ENCODE measurements around the gene SCAMP4.

Gene SCAMP4

DNA sequence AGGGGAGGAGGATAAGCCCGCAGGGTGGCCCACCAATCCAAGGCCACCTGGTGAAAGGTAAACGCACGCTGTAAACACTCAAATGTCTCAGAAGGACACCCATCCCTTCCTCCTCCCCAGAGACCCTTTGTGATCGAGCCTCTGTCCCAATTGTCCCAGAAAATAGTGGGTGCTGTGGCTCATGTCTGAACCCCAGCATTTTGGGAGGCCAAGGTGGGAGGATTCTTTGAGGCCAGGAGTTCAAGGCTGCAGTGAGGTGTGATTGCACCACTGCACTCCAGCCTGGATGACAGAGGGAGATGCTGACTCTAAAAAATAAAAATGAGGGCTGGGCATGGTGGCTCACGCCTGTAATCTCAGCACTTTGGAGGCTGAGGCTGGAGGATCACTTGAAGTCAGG, 16.8 kb upstream of the SCAMP4 start:
- Mint-ChIP-seq H3K4me1 (peaks cover 22% of the 10 kb centered on the region), H3K9me3 (no peaks in the 10 kb centered on the region), H3K36me3 (ENCODE audit: low read depth) (no peaks in the 10 kb centered on the region), H3K27me3 (ENCODE audit: low read depth) (no peaks in the 10 kb centered on the region), H3K4me3 (no peak overlapping the region), H3K27ac (no peak overlapping the region)
- TF ChIP-seq CTCF (IDR thresholded peaks at IDR 0.05; ENCODE audit: unreplicated experiment in 3 of 3) = no peak

DNA sequence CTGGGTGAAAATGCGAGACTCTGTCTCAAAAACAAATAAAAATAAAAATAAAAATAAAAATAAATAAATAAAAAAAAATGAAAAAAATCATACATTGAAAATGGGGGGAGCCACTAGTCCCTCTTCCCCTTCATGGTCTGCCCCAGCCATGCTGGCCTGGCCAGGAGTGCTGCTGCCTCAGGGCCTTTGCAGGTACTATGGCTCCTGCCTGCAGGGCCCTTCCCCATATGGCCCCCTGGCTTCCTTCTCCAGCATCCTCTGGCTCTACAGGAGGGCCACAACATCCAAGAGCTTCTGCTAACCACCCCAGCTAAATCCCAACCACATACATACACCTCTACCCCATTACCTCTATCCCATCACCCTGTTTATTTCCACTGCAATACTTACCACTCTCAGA, 15.3 kb upstream of the SCAMP4 start:
- peak overlapping the region in 1 of 3 experiments; percentile 2 for H3K4me3 Mint-ChIP-seq
- peaks cover 10% of the 10 kb centered on the region for H3K4me1 Mint-ChIP-seq
- TF ChIP-seq CTCF (IDR thresholded peaks at IDR 0.05; ENCODE audit: unreplicated experiment in 3 of 3) = no peak
- no peaks in the 10 kb centered on the region for H3K27me3 Mint-ChIP-seq (ENCODE audit: low read depth)
- no peaks in the 10 kb centered on the region for H3K9me3 Mint-ChIP-seq
- H3K36me3 Mint-ChIP-seq (ENCODE audit: low read depth) = no peaks in the 10 kb centered on the region
- peak overlapping the region in 2 of 3 experiments; percentile 21 to 32 for H3K27ac Mint-ChIP-seq

- H3K27ac Mint-ChIP-seq = peak overlapping the region in 1 of 3 experiments; percentile 70
- H3K4me3 Mint-ChIP-seq = no peak overlapping the region
- no peaks in the 10 kb centered on the region for H3K9me3 Mint-ChIP-seq
- no peaks in the 10 kb centered on the region for H3K27me3 Mint-ChIP-seq (ENCODE audit: low read depth)
- peaks cover 6% of the 10 kb centered on the region for H3K4me1 Mint-ChIP-seq
- H3K36me3 Mint-ChIP-seq (ENCODE audit: low read depth) = no peaks in the 10 kb centered on the region
- TF ChIP-seq CTCF (IDR thresholded peaks at IDR 0.05; ENCODE audit: unreplicated experiment in 3 of 3) = no peak
Observed at GRCh38 chr19:1893791-1894190, 11.4 kb upstream of the SCAMP4 start.

DNA sequence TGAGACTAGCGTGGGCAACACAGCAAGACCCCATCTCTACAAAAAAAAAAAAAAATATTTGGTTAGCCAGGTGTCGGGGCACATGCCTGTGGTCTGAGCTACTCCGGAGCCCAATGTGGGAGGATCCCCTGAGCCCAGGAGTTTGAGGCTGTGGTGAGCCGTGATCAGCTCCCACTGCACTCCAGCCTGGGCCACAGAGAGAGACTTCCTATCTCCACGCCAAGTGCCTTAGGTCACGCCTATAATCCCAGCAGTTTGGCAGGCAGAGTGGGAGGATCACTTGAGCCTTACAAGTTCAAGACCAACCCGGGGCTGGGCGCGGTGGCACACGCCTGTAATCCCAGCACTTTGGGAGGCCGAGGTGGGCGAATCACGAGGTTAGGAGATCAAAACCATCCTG, 8.7 kb upstream of the SCAMP4 start:
- no peaks in the 10 kb centered on the region for H3K9me3 Mint-ChIP-seq
- no peaks in the 10 kb centered on the region for H3K36me3 Mint-ChIP-seq (ENCODE audit: low read depth)
- no peak overlapping the region for H3K4me3 Mint-ChIP-seq
- H3K27me3 Mint-ChIP-seq (ENCODE audit: low read depth) = no peaks in the 10 kb centered on the region
- H3K27ac Mint-ChIP-seq = no peak overlapping the region
- H3K4me1 Mint-ChIP-seq = peaks cover 6% of the 10 kb centered on the region
- no peak for TF ChIP-seq CTCF (IDR thresholded peaks at IDR 0.05; ENCODE audit: unreplicated experiment in 3 of 3)

DNA sequence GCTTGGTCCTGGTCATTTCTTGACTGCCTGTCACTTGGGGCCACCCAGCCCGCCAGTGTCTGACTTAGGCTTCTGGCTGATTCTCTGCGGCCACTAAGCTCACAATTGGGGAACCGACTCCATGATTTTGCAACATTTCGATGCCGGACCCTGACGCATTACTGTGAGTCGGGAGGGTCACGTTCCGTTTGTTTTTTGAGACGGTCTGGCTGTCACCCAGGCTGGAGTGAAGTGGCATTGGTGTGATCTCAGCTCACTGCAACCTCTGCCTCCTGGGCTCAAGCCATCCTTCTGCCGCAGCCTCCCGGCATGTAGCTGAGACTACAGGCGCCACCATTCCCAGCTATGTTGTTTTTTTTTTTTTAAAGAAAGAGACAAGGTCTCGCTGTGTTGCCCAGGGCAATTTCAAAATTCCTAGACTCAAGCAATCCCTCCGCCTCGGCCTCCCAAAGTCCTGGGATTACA, 3.2 kb upstream of the SCAMP4 start:
- peaks cover 17% of the 10 kb centered on the region for H3K4me1 Mint-ChIP-seq
- no peaks in the 10 kb centered on the region for H3K36me3 Mint-ChIP-seq (ENCODE audit: low read depth)
- H3K9me3 Mint-ChIP-seq = no peaks in the 10 kb centered on the region
- H3K4me3 Mint-ChIP-seq = no peak overlapping the region
- H3K27ac Mint-ChIP-seq = peak overlapping the region in 1 of 3 experiments; percentile 25
- H3K27me3 Mint-ChIP-seq (ENCODE audit: low read depth) = no peaks in the 10 kb centered on the region
- no peak for TF ChIP-seq CTCF (IDR thresholded peaks at IDR 0.05; ENCODE audit: unreplicated experiment in 3 of 3)

GRCh38 chr19:1902923-1903322, 2.3 kb upstream of the SCAMP4 start:
- Mint-ChIP-seq H3K27ac (peak overlapping the region; percentile 69 to 99 (median 90)), H3K9me3 (no peaks in the 10 kb centered on the region), H3K4me1 (peaks cover 11% of the 10 kb centered on the region), H3K36me3 (ENCODE audit: low read depth) (no peaks in the 10 kb centered on the region), H3K4me3 (peak overlapping the region in 1 of 3 experiments; percentile 36), H3K27me3 (ENCODE audit: low read depth) (no peaks in the 10 kb centered on the region)
- TF ChIP-seq CTCF (IDR thresholded peaks at IDR 0.05; ENCODE audit: unreplicated experiment in 3 of 3) = no peak
